IMR-90 (cell line): ENCODE measurements around the gene CCDC167.

ENCODE experiments used
- BHLHE40 ChIP-seq: fragments of 150-350 bp; IDR thresholded peaks from 2 replicates; pipeline ENCODE4 v1.6.1; 2016; ENCODE audit warnings: mild to moderate bottlenecking, low read depth, low read length
- CEBPB ChIP-seq: IDR thresholded peaks from 2 replicates; pipeline ENCODE4 v1.6.1; 2012; ENCODE audit warnings: low read depth, low read length, improper control_type of control experiment
- CHD1 ChIP-seq: IDR thresholded peaks from 2 replicates; pipeline ENCODE4 v1.6.1; 2012; ENCODE audit warnings: low read depth, low read length, improper control_type of control experiment
- CTCF ChIP-seq: conservative IDR thresholded peaks from 2 replicates; pipeline ENCODE4 v1.5.1; 2012; ENCODE audit warnings: mild to moderate bottlenecking, low read depth, low read length, improper control_type of control experiment
- ELK1 ChIP-seq: fragments of 150-350 bp; IDR thresholded peaks from 2 replicates; pipeline ENCODE4 v1.6.1; 2016; ENCODE audit warnings: low read depth, mild to moderate bottlenecking, low read length, moderate library complexity, borderline replicate concordance
- FOS ChIP-seq: fragments of 150-350 bp; IDR thresholded peaks from 2 replicates; pipeline ENCODE4 v1.6.1; 2016; ENCODE audit warnings: low read depth, low read length
- MAZ ChIP-seq: IDR thresholded peaks from 2 replicates; pipeline ENCODE4 v1.6.1; 2012; ENCODE audit warnings: low read depth, mild to moderate bottlenecking, low read length, improper control_type of control experiment, moderate library complexity, borderline replicate concordance
- MXI1 ChIP-seq: IDR thresholded peaks from 2 replicates; pipeline ENCODE4 v1.6.1; 2012; ENCODE audit warnings: low read depth, mild to moderate bottlenecking, low read length, moderate library complexity, borderline replicate concordance
- POLR2A ChIP-seq: IDR thresholded peaks from 2 replicates; pipeline ENCODE4 v1.6.1; 2012; ENCODE audit warnings: mild to moderate bottlenecking, low read depth, low read length
- RAD21 ChIP-seq: IDR thresholded peaks from 2 replicates; pipeline ENCODE4 v1.6.1; 2012; ENCODE audit warnings: low read length, improper control_type of control experiment
- RCOR1 ChIP-seq: IDR thresholded peaks from 2 replicates; pipeline ENCODE4 v1.6.1; 2012; ENCODE audit warnings: mild to moderate bottlenecking, low read length, improper control_type of control experiment; ENCODE audit not compliant: insufficient replicate concordance
- RFX5 ChIP-seq: IDR thresholded peaks from 2 replicates; pipeline ENCODE4 v1.8.0; 2012; ENCODE audit warnings: low read depth, mild to moderate bottlenecking, low read length, moderate library complexity
- SMC3 ChIP-seq: fragments of 150-350 bp; IDR thresholded peaks from 2 replicates; pipeline ENCODE4 v1.6.1; 2016; ENCODE audit warnings: low read depth, mild to moderate bottlenecking, antibody characterized with exemption, low read length, moderate library complexity
- USF2 ChIP-seq: fragments of 150-350 bp; IDR thresholded peaks from 2 replicates; pipeline ENCODE4 v1.6.1; 2017; ENCODE audit warnings: mild to moderate bottlenecking, antibody characterized with exemption, low read length, low read depth

GRCh38 chr6:37460805-37461204, 38.9 kb downstream of the CCDC167 start:
- TF ChIP-seq RFX5, result no peak
- TF ChIP-seq CTCF, result no peak
- TF ChIP-seq FOS, result no peak
- TF ChIP-seq POLR2A, result no peak
- TF ChIP-seq USF2, result no peak
- no peak for TF ChIP-seq SMC3
- no peak for TF ChIP-seq ELK1
- TF ChIP-seq BHLHE40, result no peak
- TF ChIP-seq RAD21, result no peak
- TF ChIP-seq MXI1, result no peak
- TF ChIP-seq CHD1, result no peak
- no peak for TF ChIP-seq MAZ
- TF ChIP-seq RCOR1, result no peak
- TF ChIP-seq CEBPB, result no peak
